ENCODE results near the gene AHR.

AHR gene

DNA sequence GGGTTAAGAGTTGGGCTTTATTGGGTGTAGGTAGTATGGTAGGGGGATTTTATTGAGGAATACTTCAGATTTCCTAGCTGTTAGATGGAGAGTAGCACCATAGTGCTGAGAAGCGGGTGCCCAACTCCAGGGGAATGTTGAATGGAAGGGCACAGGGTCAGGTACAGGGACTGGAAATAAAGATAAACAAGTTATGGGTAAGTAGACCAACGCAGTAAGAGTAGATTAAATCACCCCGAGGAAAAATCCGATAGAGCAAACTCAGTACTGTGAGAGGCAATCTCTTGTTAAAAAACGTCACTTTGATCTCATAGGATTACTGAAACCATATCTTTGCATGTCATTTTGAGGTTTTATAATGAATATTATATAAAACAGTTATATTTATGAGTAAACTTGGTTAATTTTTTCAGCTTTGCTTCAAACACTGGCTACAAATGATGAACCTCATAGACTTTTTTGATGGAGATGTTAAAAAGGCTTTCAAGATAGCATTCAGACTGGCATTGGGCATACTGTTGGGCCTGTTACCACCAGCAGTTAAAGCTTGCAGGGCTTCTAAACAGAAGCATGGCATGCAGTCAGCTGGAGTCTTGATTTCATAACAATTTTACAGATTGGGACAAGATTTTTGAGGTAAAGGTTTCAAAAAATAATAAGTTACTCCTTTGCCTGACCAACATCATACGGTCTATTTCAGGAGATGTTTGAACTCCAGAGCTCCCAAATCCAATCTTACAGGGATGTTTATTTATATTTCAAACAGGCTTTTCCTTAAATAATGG is 7.1 kb downstream of the AHR start:
- no peak for DNase-seq

DNA sequence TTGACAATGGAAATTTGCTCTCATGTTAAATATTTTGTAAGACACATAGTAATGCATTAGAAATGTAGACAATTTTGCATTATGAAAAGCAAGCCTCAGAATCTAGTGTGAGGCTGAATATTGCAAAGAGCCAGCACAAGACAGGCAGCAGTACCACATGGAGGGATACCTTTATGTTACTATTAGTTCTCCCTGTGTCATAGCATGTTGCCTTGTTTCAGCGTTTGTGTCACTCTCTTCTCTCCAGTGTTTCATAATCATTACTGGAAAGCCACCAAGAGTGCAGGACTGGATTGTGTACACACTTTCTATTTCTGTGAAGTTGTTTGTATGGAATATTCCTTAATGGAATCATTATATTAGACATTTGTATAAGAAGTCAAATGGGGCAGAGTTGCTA is 8.5 kb downstream of the AHR start:
- DNase-seq, result no peak

DNA sequence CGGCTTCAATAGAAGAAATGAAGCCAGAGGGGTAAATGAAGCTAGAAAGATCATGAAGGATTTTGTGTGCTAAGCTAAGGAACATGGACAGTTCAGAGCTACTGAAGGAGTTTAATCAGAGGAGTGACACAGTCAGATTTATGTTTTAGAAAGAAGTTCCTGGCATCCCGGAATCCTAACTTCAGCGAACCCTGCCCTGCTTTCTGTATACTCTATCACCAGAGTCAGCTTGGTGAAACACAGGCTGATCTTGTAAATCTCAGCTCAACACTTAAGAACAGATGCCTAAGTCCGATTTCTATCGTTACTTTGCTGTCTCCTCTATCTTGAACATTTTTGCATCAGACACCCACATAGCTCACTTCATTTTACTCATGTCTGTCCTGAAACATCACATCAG is 9.1 kb downstream of the AHR start:
- no peak for DNase-seq

DNA sequence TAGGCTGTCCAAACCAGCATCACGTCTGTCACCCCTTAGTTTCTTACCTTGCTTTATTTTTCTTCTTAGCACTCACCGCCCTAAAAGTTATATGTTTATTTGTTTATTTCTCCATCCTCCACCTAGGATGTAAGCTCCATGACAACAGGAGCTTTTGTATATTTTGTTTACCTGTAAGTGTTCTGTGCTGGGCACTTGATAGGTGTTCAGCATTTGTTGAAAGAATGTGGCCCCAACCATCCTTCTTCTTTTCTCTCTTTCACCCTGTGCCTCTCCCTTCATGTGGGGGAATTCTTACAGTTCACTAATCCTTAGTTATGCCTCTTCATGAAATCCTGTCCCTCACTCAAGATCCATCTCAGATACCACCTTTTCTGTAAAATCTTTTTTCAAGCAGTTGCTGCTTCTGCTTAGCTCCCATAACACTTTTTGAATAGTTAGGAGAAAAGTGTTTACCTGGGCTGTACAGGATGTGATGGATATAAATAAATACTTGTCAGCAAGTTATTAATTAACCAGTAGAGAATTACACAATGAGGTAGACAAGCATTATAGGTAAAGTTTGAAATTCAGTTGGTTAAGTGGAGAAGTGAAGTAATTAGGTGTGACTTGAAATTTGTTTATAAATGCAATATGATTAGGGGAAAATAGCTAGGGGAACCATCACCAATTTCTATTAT is 9.7 kb downstream of the AHR start:
- DNase-seq, result no peak

DNA sequence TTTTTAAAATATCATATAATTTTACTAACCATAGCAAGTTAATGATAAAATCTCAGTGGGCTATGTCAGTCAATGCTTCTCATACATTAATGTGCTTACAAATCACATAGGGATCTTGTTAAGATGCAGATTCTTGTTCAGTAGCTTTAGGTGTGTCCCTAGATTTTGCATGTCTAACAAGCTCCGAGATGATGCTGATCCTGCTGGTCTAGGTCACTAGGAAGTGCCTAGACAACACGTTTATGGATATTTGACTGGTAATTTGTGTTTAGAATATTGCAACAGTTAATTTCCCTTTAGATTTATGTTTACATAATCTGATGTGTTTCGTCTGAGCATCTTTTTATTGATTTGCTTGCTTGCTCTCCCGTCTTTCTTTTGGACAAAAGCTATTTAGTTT is 12.7 kb downstream of the AHR start:
- no peak for DNase-seq

DNA sequence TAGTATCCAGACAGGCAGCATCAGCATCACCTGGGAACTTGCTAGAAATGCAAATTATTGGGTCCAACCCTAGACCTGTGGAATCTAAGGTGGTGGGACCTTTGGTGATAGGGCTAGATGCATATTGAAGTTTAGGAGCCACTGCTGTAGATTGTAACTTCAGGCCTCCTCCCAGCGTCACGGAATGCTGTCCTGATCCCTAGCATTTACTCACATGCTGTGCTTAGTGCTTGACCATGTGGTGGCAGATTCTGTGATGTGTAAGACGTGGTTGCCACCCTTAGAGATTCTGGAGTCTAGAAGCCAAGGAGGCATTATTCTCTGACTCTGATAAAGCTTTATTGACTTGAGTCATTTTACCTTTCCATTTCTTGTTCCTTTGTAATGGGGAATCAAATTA is 13.5 kb downstream of the AHR start:
- DNase-seq, result no peak

DNA sequence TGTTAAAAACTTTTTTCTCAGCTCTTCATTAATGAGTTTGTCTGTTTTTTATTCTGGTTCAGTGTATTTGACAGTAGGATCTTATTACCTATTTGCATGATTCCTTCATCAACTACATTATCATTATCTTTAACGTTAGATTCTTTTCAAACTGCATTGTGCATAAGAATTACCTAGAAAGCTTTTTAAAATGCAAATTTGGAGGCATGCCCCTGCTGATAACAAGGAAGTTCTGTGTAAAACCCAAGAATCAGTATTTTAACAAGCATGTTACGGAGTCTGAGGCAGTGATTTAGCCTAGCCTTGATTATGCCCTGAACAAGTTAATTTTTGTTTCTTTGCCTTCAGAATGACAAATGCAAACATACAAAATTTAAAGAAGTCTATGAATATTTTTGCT is 14.2 kb downstream of the AHR start:
- no peak for DNase-seq

DNA sequence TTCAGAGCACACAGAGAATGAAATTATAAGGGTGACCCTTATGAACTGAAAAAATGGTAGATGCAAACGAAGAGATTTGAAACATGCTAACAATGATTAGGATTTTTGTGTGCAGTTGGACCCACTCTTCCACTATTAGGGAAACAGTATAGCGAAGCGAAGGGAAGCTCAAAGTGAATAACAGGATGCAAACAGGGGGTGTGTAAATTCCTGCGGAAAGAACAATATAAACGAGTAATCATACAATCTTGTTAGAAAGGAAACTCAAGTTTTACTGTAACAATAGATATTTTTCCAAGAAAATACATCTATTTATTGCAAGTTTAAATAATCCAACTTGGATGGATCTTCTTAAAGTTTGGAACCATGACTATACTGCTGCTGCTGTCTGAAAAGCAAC is 14.7 kb downstream of the AHR start:
- no peak for DNase-seq

DNA sequence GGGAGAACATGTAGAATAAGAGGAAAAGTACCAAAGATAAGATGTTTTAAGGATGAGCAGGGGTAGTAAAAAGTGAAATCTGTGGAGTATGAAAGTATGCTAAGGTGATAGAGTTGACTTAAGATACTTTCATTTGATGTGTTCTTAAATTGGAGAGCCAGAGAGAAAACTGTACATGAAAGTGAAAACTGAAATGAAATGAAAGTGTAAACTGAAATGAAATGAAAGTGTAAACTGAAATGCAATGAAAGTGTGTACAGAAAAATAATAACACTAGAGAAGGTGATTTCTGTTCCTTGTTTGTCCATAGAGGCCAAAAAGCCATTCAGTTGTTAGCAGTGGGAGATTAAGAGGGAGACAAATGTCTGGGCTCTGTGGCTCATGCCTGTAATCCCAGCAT is 17.5 kb downstream of the AHR start:
- no peak for DNase-seq

DNA sequence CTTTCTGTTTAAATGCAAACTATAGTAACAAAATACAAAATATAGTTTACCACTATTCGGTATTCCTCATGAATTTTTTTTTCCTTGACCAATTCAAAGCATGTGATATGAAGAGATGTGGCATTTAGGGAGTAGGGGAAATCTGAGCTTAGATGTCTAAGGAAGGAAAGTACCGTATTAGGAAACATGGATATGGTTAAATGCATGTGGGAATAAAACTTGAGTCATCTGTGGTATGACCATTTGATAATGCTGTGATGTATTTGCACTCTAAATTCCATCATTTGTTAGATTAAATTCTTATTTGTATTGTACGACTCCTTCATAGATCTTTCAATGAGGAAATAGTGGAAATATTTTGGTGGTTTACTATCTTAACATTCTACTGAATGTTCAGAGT is 19.7 kb downstream of the AHR start:
- no peak for DNase-seq

DNA sequence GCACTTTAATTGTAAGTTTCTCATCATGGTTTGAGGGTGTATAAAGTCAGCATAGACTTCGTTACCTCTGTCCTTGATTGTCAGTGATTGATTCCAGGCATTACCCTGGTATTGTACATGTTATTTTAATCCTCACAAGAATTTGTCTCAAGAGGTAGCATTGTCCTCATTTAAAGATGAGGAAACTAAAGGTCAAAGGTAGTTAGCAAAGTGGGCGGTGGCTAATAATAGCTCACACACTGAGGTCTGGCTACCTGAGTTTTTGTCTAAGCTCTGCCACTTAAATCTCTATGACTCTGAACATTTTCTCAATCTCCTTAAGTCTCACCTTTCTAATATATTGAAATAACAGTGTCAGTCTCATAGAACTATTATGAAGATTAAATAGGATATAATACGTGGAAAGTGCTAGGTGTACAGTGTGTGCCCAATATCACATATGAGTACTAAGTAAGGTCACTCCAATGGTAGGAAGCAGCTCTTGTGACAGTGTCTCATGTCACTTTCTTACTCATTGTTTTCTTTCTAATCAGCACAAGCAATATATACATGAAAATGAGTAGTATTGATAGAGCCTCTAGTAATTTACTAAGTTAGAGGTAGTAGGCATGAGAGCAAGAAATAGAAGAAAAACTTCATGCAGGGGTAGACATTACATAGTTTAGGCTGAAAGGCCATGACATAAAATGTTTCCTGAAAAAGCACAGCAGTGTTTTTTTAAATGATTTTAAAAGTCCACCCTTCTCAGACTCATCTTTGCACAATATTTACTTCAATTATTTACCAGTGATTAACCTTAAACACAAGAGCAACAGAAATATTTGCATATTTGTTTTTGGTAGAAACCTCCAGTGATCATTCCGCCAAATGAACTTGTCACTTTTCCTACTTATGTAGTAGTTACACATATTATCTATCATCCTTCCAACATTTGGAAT is 21.0 kb downstream of the AHR start:
- no peak for DNase-seq

DNA sequence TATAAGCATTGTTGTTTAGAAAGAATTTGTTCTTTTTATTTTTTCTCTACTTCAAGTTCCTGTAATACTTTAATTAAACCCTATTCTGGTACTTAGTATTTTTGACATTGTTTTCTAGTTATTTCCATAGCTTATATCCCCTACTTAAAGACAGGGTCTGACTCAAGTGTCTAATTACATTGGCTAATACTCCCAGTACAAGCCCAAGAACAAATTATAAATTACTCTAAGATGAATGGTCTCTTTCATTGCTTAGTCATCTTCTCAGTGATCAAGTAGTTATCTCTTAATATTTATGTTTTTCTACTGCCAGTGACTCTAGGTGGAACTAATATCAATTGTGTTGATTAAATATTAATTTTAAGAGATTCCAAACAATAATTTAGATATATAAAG is 21.6 kb downstream of the AHR start:
- DNase-seq, result no peak

DNA sequence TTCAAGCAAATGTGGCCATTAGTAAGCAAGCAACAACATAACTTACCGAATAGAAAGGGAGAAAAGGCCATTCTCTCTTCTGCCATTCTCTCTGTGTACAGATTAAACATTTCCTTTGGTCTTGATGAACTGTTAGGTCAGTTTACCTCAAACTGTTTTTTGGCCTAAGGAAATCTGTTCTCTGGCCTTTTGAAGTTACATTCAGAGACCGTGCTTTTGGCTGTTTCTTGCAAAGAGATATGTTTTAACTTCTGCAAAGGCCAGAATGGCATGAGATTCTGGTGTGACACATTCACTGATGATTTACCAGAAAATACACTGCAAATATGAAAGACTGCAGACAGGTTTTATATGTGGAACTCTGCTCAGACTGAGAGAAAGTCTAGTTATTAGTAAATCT is 22.2 kb downstream of the AHR start:
- DNase-seq, result no peak

DNA sequence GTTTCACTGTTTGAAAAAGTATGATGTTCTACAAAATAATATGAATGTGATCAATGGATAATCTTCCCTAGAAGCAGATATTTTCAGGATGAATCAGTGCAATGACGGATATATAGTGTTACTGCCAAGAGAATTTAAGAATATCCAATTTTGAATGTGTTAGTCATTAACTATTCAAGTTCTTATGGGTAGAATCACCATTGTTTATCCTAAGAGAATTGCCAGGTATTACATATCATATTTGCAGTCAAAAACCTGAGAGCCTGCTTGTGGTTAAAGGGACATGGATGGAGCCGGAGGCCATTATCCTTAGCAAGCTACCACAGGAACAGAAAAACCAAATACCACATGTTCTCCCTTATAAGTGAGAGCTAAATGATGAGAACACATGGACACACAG is 26.9 kb downstream of the AHR start:
- no peak for DNase-seq

DNA sequence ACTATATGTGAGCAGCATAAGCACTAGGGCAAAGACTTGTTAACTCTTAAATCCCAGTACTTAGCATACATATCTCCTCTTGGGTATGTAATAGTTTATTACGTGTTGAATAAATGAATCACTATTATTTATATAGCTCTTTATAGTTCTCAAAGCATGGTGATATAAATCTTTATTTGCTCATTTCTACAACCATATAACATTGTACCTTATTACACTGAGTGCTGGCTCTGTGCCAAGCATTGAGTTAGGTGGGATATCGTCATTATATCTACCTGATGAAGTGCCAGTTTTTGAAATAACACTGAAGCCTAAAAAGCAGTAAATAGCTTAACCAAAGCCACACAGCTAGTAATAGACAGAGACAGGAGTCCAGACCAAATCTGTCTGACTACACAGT is 27.9 kb downstream of the AHR start:
- DNase-seq, result no peak

DNA sequence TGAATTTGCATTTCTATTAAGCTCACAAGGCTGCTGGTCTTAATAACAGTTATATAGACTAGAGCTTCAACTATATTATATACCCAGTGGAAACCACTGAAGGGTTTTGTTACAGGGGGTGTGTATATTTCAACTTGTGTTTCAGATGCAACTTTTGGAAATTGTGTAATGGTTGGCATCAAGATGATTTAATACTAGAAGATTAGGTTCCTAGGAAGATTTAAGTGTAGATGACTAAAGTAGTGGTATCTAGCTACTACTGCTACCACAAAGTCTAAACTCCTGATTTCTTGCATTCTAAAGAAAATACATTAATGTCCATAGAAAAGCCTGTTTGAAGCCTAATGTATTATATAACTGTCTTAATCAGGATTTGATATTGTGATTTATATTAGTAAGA is 30.2 kb downstream of the AHR start:
- no peak for DNase-seq

DNA sequence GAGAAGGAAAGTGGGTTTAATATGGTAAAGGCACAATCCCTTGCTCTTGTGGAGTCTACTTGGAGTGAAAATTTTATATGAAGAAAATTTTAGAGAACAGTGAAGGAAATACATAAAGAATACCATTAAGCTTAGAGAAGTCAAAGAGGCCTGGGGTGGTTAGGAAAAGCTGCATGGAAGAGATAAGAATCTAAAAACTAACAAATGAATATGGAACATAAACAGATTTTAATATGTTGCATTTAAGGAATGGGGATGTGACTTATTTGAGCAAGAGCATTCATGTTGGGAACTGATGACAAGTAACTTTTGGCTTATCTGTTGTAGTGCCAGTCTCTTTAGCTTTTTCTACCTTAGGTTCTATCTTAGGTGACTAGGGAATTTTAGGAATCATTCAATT is 31.0 kb downstream of the AHR start:
- no peak for DNase-seq

DNA sequence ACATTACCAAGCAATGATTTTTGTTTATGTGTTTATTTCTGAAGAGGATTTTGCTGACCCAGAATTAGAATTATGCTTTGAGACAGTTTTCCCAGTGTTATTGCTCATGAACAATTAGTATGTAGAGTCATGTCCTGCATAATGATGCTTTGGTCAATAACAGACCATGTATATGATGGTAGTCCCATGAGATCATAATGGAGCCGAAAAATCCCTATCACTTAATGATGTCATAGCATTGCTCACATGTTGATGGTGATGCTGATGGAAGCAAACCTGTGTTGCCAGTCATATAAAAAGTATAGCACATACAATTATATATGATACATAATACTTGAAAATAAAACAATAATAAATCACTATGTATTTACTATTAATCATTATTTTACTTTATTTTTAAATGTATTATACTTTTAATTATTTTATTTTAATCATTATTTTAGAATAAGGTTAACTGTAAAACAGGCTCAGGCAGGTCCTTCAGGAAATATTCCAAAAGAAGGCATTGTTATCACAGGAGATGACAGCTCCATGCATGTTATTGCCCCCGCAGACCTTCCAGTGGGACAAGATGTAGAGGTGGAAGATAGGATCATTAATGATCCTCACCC is 33.5 kb downstream of the AHR start:
- no peak for DNase-seq

DNA sequence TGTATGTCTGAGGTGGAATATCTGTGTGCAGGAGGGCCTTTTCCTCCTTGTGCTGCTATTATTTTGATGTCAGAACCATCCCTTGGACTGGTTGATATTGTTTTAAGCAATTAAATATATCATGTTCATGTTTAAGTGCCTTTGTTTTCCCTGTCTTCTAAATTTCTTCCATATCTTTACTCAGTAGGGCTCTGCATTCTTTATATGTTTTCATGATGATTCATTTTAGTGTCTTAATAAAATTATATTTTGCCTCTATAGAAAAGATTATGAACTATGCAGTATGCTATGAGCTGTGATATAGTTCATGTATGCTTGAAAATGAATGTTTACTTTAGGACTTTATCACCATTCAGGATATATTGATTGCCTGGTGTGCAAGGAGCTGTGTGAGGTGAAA is 34.8 kb downstream of the AHR start:
- no peak for DNase-seq

DNA sequence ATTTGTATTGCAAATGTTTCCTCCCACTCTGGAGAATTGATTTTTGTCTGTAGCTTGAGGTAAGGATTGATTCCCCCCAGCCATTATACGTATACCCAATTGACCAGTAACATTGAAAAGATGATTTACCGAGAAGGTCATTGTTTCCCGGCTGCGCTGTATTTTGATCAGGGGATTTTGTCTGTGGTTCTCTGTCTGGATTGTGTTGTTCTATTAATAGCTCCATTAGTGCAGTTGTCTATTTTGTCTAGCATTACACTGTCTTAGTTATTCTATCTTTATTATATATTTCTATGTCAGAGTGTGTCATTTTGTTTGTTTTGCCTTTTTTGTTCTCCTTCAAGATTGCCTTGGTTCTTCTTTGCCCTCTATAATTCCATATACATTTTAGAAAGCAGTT is 37.7 kb downstream of the AHR start:
- DNase-seq, result no peak

DNA sequence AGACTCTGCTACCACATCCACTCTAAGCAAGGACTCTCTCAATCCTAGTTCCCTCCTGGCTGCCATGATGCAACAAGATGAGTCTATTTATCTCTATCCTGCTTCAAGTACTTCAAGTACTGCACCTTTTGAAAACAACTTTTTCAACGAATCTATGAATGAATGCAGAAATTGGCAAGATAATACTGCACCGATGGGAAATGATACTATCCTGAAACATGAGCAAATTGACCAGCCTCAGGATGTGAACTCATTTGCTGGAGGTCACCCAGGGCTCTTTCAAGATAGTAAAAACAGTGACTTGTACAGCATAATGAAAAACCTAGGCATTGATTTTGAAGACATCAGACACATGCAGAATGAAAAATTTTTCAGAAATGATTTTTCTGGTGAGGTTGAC is 40.7 kb downstream of the AHR start:
- no peak for DNase-seq

DNA sequence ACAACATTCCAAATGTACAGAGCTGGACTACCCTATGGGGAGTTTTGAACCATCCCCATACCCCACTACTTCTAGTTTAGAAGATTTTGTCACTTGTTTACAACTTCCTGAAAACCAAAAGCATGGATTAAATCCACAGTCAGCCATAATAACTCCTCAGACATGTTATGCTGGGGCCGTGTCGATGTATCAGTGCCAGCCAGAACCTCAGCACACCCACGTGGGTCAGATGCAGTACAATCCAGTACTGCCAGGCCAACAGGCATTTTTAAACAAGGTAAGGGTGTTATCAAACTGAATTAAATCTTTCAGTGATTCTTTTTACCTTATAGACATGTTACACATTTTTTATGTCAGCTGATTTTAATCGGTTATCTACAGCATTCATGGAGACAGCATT is 41.5 kb downstream of the AHR start:
- no peak for DNase-seq

DNA sequence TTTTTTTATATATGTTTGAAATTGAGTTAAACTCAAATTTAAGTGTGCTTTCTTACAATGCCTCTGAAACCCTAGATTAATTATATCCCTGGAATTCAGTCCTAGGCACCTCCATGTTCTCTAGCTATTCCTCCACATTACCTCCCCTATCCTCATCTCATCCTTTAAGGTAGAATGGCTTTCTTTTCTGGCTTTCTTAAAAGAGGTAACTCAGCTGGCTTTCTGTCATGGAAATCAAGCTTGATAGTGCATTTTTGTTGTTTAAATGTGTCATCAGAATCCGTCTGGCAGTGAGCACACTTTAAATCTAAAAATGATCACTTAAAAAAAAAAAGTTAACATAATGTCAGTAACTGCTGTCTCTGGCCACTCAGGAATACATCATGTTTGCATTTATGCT is 42.2 kb downstream of the AHR start:
- DNase-seq, result no peak

Measured in DMS79 (cell line).